Psoas muscle (tissue), 8 donors: ENCODE results near the gene FKBP8. TPM values are rescaled to one million over a fixed set of nuclear protein-coding genes. Genes with fewer than 3 reads are reported as not detected.

Experiments
- ATAC-seq, 4 donors: fragments of 200-7000 bp; cut with Tn5 transposase; one replicate each; pipeline ENCODE4 v1.9.1; 2020; ENCODE audit warnings: moderate library complexity in 3 of 4, mild to moderate bottlenecking in 2 of 4
- DNase-seq, 2 donors: peaks; one replicate each; pipeline ENCODE4 v3.0.0-alpha.2; 2020
- H3K27ac ChIP-seq: fragments of 200-600 bp; one replicate; pipeline ENCODE4 v1.8.0; 2022
- H3K27me3 ChIP-seq, 3 donors: fragments of 200-600 bp in 1 of 3; one replicate each; pipeline versions ENCODE4 v1.6.1 to v1.8.0; 2013 to 2022; ENCODE audit warnings: low read length in 2 of 3, mild to moderate bottlenecking in 2 of 3, moderate library complexity in 1 of 3; ENCODE audit not compliant: insufficient read depth in 3 of 3
- H3K36me3 ChIP-seq, 2 donors: fragments of 200-600 bp in 1 of 2; one replicate each; pipeline versions ENCODE4 v1.6.1 to v1.8.0; 2013 to 2022; ENCODE audit warnings: low read depth in 1 of 2, mild to moderate bottlenecking in 1 of 2, moderate library complexity in 1 of 2; ENCODE audit not compliant: insufficient read depth in 1 of 2
- H3K4me1 ChIP-seq: fragments of 200-600 bp; one replicate; pipeline ENCODE4 v1.8.0; 2022
- H3K4me3 ChIP-seq: fragments of 200-600 bp; one replicate; pipeline ENCODE4 v1.8.0; 2022; ENCODE audit warnings: mild to moderate bottlenecking
- H3K9me3 ChIP-seq: fragments of 200-600 bp; one replicate; pipeline ENCODE4 v1.8.0; 2022
- WGBS, 3 donors: extraction: QIAGEN DNeasy Blood & Tissue Kit; methylation state at CpG; one replicate each; pipeline versions ENCODE4 v1.1.6 to v1.1.7; 2013; 5-methylcytosine and 5-hydroxymethylcytosine counted together
- intact Hi-C, 2 donors: fragments of 100-400 bp; cut with DNase I; formaldehyde crosslinking; loops; one replicate each; pipeline versions ENCODE4 v1.11.0 to v1.14.2; 2022
- polyA plus RNA-seq, 3 donors: library from polyadenylated mRNA; stranded (reverse); fragments of 200-250 nt; gene quantifications; one replicate each; pipeline ENCODE4 v1.2.3, GENCODE V29; 2013
- total RNA-seq, 4 donors: library from RNA; stranded (reverse); fragmentation: NEBNext Ultra II Directional in 2 of 4; extraction: Animal tissue kit (Norgen Biotek cat#: 25700) in 2 of 4; gene quantifications; one replicate each; pipeline versions ENCODE4 v1.2.1 to v1.2.4, GENCODE V29; 2021 to 2023
- TF ChIP-seq, protein P1 (sequence below): fragments of 200-600 bp; IDR thresholded peaks from one replicate; pipeline ENCODE4 v1.8.0; 2022; ENCODE audit warnings: antibody characterized with exemption
- donor health status: healthy with polysubstance abuse.
- donor health status: DM: no; HTN: no; CAD: no; lungs with moderate emphysema.
- donor health status: Bipolar disorder and iron deficiency.
- donor health status: healthy.
- donor health status: DM: yes; HTN: yes; CAD: no.
- donor health status: DM: no; HTN: no; CAD: no.
- donor health status: DM: no; HTN: no; CAD: no.
- donor health status: DM: yes; HTN: yes; CAD: no.

The FKBP8 gene
- total and polyA plus RNA-seq, 7 donors = 92.8 to 143 (median 130) TPM

DNA sequence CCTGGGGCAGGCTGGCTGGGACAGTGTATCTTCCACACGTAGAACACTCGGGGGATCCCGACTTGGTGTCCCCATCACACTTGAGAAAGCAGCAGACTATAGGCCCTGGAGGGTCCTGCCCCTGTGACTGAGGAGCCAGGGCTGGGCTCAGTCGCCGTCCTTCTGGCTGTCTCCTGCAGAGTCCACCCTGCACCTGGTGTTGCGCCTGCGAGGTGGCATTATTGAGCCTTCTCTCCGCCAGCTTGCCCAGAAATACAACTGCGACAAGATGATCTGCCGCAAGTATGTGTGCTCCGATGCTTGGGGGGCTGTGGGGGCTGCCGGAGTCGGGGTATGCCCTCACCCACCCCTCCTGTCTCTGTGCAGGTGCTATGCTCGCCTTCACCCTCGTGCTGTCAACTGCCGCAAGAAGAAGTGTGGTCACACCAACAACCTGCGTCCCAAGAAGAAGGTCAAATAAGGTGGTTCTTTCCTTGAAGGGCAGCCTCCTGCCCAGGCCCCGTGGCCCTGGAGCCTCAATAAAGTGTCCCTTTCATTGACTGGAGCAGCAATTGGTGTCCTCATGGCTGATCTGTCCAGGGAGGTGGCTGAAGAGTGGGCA, 31.4 kb upstream of the FKBP8 start:
- TF ChIP-seq, protein P1, sequence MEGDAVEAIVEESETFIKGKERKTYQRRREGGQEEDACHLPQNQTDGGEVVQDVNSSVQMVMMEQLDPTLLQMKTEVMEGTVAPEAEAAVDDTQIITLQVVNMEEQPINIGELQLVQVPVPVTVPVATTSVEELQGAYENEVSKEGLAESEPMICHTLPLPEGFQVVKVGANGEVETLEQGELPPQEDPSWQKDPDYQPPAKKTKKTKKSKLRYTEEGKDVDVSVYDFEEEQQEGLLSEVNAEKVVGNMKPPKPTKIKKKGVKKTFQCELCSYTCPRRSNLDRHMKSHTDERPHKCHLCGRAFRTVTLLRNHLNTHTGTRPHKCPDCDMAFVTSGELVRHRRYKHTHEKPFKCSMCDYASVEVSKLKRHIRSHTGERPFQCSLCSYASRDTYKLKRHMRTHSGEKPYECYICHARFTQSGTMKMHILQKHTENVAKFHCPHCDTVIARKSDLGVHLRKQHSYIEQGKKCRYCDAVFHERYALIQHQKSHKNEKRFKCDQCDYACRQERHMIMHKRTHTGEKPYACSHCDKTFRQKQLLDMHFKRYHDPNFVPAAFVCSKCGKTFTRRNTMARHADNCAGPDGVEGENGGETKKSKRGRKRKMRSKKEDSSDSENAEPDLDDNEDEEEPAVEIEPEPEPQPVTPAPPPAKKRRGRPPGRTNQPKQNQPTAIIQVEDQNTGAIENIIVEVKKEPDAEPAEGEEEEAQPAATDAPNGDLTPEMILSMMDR = no peak
- DNase-seq (no peak), ATAC-seq (no peak)
- Histone ChIP-seq H3K27me3 (no peaks in the 10 kb centered on the region), H3K9me3 (no peaks in the 10 kb centered on the region), H3K36me3 (peaks cover 4 to 58% of the 10 kb centered on the region in 2 donors), H3K4me3 (no peak overlapping the region), H3K27ac (no peak overlapping the region), H3K4me1 (peaks cover 13% of the 10 kb centered on the region)
- intact Hi-C loops = loop anchor here (5.0 kb wide), 3 partner anchors 57 to 107 kb away; no protein-coding TSS in a partner anchor
- WGBS, 3 donors = 89 to 92% (median 90%) methylated on average over 18 of the region's 18 CpGs

DNA sequence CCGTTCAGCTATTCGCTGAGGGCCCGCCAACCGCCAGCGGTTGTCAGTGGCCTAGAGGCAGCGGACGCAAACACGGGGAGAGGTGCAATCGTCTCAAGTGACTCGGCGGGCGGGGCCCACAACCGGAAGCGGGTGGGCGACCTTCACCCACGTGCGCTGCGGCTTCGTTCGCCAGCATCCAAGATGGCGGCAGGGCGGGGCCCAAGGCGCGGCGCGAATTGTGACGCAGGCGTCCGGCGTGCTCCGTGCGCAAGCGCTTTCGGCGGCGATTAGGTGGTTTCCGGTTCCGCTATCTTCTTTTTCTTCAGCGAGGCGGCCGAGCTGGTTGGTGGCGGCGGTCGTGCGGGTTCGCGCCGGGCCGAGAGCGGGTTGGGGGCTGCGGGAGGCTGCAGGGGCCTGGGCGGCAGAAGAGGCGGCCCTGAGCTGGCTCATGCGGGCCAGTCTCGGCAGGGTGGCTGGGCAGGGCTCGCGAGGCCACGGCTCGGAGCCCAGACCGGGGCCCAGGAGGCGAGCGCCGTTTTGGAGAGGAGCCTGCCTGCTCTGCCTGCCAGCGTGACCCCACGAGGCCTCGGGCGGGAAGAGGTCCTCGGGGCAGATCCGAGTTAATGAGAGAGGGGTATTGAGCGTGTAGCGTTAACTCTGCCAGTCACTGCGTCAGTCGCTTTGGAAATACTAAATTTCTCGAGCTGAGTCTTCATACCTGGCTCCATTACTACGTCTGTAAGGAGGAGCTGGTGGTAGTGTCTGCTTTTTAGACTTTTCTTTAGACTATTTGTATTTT, 28.4 kb upstream of the FKBP8 start, which contains the start of gene UBA52:
UBA52 (plus strand) TSS at position 294 of the 781 bp plus-strand sequence. CDS start 1,444 bp downstream, outside the sequence.
- Histone ChIP-seq H3K9me3 (no peaks in the 10 kb centered on the region), H3K36me3 (peaks cover 4 to 70% of the 10 kb centered on the region in 2 donors), H3K4me3 (peak within 1 kb of the TSS; percentile 77), H3K27ac (peak within 1 kb of the TSS; percentile 94), H3K27me3 (no peaks in the 10 kb centered on the region), H3K4me1 (peaks cover 13% of the 10 kb centered on the region)
- TF ChIP-seq, protein P1 = no peak
- ATAC-seq (peak; percentile 95 to 98 (median 96)), DNase-seq (peak; percentile 99)
- intact Hi-C loops = loop anchor here (5.0 kb wide), 3 partner anchors 54 to 104 kb away; no protein-coding TSS in a partner anchor
- 0 to 1% (median 0%) methylated on average over 61 to 75 of the region's 75 CpGs for WGBS, 3 donors

DNA sequence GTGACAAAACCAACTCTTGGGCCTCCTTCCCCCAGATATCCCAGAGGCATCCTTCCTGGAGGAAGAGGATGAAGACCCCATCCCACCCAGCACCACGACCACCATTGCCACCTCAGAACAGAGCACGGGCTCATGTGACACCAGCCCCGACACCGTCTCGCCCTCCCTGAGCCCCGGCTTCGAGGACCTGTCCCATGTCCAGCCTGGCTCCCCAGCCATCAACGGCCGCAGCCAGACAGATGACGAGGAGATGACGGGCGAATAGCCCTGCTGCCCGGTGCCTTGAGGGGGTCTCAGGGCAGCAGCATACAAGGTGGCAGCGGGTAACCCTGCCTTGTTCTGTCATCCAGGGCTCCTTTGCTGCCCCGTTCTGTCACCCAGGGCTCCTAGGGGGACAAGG, 25.0 kb upstream of the FKBP8 start:
- Histone ChIP-seq H3K36me3 (peaks cover 5 to 70% of the 10 kb centered on the region in 2 donors), H3K9me3 (no peaks in the 10 kb centered on the region), H3K4me3 (no peak overlapping the region), H3K27me3 (no peaks in the 10 kb centered on the region), H3K27ac (no peak overlapping the region), H3K4me1 (peaks cover 9% of the 10 kb centered on the region)
- DNase-seq (no peak), ATAC-seq (no peak)
- WGBS, 3 donors = 88 to 92% (median 88%) methylated on average over 15 of the region's 15 CpGs
- TF ChIP-seq, protein P1 = no peak
- intact Hi-C loops = no loop called here

DNA sequence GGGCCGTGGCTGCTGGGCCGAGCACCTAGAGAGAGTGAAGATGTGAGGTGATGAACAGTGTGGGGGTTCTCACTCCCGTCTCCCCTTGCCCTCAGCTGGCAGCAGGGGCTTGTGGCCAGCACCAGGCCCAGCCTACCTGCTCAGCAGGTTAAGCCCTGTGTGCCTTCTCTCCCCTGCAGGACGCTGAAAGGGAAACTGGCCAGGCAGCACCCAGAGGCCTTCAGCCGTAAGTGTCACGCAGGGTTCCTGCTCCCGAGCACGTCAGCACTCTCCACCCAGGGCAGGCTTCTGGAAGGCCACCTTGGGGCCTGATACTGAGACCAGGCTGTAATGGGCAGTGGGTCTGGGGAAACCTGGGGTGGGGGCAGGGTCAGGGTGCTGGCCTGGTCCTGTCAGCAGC, 23.6 kb upstream of the FKBP8 start:
- no peaks in the 10 kb centered on the region for H3K4me1 ChIP-seq
- intact Hi-C loops = no loop called here
- H3K27me3 ChIP-seq = no peaks in the 10 kb centered on the region
- DNase-seq (no peak), ATAC-seq (no peak)
- H3K36me3 ChIP-seq = peaks cover 5 to 74% of the 10 kb centered on the region in 2 donors
- TF ChIP-seq, protein P1 = no peak
- no peak overlapping the region for H3K4me3 ChIP-seq
- H3K27ac ChIP-seq = no peak overlapping the region
- 91 to 96% (median 96%) methylated on average over 8 of the region's 8 CpGs for WGBS, 3 donors
- no peaks in the 10 kb centered on the region for H3K9me3 ChIP-seq
